ENCODE data around the gene NAP1L4.
"Not testable (repeated sequence)": the region's sequence is repeated elsewhere in the genome, so short reads cannot be mapped to it uniquely, and the experiment has no call there.

The NAP1L4 gene

GRCh38 chr11:2916892-2917645 is 75.1 kb downstream of the NAP1L4 start:
- no peak for TF ChIP-seq ZNF274 (IDR thresholded peaks at IDR 0.05; ENCODE audit: low read depth, low read length)
- no peak overlapping the region for H3K4me3 ChIP-seq (ENCODE audit: low read length)

- no peak overlapping the region for H3K4me3 ChIP-seq (ENCODE audit: low read length)
- no peak for TF ChIP-seq ZNF274 (IDR thresholded peaks at IDR 0.05; ENCODE audit: low read depth, low read length)
These were observed 75.8 kb downstream of the NAP1L4 start for GRCh38 chr11:2916114-2916891.

DNA sequence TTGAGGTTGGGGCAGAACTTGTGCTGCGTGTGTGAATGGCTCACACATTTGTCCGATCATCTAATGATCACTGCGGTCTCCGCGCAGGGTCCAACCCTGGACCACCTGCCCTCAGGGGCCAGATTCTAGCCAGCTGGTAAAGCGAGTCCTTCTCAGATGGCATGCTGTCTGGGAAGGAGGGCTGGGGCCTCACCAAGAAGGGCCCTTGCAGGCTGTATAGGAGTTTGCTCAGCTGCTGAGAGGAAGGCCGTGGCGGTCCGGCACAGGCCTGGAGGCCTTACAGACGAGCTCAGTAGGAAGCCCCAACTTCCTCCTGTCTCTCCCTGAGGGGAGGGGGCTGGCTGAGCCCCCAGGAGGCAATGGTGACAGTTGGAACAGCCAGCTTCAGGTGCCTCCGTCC is 76.7 kb downstream of the NAP1L4 start:
- TF ChIP-seq ZNF274 (IDR thresholded peaks at IDR 0.05; ENCODE audit: low read depth, low read length) = no peak
- H3K4me3 ChIP-seq (ENCODE audit: low read length) = no peak overlapping the region

- H3K4me3 ChIP-seq (ENCODE audit: low read length) = no peak overlapping the region
- no peak for TF ChIP-seq ZNF274 (IDR thresholded peaks at IDR 0.05; ENCODE audit: low read depth, low read length)
These were observed 77.5 kb downstream of the NAP1L4 start for GRCh38 chr11:2914455-2915195.

- no peak overlapping the region for H3K4me3 ChIP-seq (ENCODE audit: low read length)
- TF ChIP-seq ZNF274 (IDR thresholded peaks at IDR 0.05; ENCODE audit: low read depth, low read length) = no peak
These were observed 78.4 kb downstream of the NAP1L4 start for GRCh38 chr11:2913776-2914175.

DNA sequence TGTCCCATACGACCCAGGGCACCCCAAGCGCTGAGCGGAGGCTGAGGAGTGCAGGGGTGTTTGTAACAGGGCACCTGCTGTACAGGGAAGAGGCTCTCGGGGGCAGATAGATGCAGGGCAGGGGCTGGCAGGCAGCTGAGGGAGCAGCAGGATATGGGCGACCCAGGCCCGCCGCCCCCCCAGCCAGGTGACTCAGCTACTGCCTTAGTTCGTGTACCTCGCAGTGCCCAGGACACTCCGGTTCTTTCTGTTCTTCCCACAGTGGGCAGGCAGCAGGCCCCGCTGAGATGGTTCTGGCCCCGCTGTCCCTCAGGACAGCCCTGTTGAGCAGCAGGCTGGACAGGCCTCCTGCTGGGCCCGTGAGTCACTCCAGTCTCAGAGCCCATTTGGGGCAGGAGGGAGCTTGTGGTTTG is 79.1 kb downstream of the NAP1L4 start:
- no peak overlapping the region for H3K4me3 ChIP-seq (ENCODE audit: low read length)
- no peak for TF ChIP-seq ZNF274 (IDR thresholded peaks at IDR 0.05; ENCODE audit: low read depth, low read length)

DNA sequence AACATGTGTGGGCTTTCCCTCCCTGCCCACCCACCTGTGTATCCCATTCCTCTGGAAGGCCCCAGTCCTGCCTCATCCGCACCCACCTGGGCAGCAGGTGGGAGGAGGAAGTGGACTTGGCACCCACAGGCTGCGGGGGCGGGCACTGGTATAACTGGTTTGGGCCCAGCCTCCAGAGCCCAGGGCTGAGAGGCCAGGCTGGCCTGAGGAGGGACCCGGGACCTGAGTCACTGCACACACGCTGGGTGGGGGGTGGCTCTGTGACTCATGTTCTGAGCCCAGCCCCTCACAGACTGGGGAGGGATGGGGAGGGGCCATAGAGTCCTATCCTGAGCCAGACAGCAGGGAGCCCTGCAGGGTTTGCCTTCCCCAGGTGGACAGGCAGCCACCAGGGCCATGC is 79.6 kb downstream of the NAP1L4 start:
- H3K4me3 ChIP-seq (ENCODE audit: low read length) = no peak overlapping the region

GRCh38 chr11:2911785-2912391 is 80.2 kb downstream of the NAP1L4 start:
- no peak for TF ChIP-seq ZNF274 (IDR thresholded peaks at IDR 0.05; ENCODE audit: low read depth, low read length)
- no peak overlapping the region for H3K4me3 ChIP-seq (ENCODE audit: low read length)

More for the DNA sequence above, 79.6 kb downstream of the NAP1L4 start:
- no peak for TF ChIP-seq ZNF274 (IDR thresholded peaks at IDR 0.05; ENCODE audit: low read depth, low read length)

GRCh38 chr11:2911088-2911784 is 80.9 kb downstream of the NAP1L4 start:
- H3K4me3 ChIP-seq (ENCODE audit: low read length) = no peak overlapping the region

DNA sequence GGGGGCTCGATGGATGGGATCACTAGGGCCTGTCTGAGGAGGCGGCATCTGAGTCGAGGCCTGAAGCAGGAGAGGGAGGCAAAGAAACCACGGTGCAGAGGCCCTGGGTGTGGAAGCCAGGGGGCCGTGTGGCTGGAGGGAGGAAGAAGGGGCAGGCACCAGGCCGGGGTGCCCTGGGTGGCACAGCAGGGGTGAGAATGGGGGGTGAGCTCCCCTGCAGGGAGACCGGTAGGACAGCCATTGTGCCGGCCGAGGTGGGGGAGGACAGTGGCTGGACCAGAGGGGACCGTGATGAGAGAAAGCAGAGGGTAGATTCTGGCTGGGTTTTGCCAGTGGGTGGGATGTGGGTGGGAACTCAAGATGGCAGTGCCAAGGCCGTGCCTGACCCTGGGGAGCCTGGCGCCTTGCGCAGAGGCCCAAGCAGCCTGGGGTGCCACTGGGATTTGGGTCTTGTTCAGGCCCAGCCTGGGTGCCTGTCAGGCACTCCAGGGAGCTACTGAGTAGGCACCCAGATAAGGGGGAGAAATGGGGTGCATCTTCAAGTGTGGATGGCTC is 81.7 kb downstream of the NAP1L4 start:
- no peak for TF ChIP-seq ZNF274 (IDR thresholded peaks at IDR 0.05; ENCODE audit: low read depth, low read length)
- H3K4me3 ChIP-seq (ENCODE audit: low read length) = no peak overlapping the region

More at GRCh38 chr11:2911088-2911784, 80.9 kb downstream of the NAP1L4 start:
- no peak for TF ChIP-seq ZNF274 (IDR thresholded peaks at IDR 0.05; ENCODE audit: low read depth, low read length)

DNA sequence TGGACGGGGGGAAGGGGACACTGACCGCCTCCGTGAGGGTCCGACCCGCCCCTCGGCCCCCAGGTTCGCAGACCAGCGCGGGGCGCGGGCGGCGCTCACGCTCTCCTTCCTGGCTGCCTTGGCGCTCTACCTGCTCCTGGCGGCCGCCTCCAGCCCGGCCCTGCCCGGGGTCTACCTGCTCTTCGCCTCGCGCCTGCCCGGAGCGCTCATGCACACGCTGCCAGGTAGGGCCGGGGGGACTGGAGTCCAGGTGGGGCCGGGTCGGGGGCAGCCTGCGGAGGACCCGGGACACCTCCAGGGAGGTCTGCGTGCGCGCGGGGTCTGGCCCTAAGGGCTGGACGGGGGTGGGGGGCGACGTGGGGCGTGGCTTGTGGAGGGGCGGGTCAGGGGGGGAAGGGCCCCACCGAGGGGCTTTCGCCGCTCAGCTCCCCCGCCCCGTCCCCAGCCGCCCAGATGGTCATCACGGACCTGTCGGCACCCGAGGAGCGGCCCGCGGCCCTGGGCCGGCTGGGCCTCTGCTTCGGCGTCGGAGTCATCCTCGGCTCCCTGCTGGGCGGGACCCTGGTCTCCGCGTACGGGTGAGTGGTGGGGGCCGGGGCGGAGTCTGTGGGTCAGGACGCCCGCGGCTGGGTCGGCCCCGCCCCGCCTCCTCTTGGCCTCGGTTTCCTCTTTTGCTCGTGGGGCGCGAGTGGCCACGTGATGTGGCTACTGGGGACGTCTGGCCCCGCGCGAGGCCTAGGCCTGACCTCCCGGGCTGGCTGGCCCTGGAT is 82.8 kb downstream of the NAP1L4 start:
- TF ChIP-seq ZNF274 (IDR thresholded peaks at IDR 0.05; ENCODE audit: low read depth, low read length) = no peak

DNA sequence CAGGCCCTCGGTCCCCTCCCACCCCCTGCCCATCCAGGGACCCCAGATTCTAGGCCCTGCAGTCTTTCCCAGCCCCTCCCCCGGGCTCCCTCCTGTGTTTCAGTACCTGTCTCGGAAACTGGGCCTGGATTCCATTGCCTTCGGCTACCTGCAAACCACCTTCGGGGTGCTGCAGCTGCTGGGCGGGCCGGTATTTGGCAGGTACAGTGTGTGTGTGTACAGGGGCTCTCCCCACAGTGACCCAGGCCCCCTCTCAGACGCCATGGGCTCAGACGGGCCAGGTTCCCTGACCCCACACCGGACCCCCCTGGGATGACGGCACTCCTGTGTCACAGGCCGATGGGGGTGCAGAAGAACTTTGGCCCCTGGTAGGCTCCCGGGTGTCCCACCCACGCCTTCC is 84.0 kb downstream of the NAP1L4 start:
- no peak for TF ChIP-seq ZNF274 (IDR thresholded peaks at IDR 0.05; ENCODE audit: low read depth, low read length)
- H3K4me3 ChIP-seq (ENCODE audit: low read length) = no peak overlapping the region

More for the DNA sequence above, 82.8 kb downstream of the NAP1L4 start:
- H3K4me3 ChIP-seq (ENCODE audit: low read length) = no peak overlapping the region

DNA sequence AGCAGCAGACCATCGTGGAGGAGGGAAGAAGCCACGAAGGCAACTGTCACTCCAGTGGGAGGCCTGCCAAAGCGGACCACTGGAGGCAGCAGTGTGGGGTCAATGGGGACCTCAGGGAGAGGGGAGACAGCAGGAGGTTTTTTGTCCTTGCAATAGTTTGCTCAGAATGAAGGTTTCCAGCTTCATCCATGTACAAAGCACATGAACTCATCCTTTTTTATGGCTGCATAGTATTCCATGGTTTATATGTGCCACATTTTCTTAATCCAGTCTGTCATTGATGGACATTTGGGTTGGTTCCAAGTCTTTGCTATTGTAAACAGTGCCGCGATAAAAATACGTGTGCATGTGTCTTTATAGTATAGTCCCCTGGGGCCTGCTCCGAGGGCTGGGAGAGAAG is 86.8 kb downstream of the NAP1L4 start:
- not testable (repeated sequence) for H3K4me3 ChIP-seq (ENCODE audit: low read length)

Data from GM08714 (cell line).